Large intestine (tissue), 3 donors: ENCODE data around the gene ABCC12. TPM values are rescaled to one million over a fixed set of nuclear protein-coding genes. Genes with fewer than 3 reads are reported as not detected.
A peak's percentile ranks its signal among the peaks of the same experiment; 100 is the strongest.

Experiments used
- DNase-seq, 2 donors: peaks; one replicate each; pipeline versions ENCODE4 v3.0.0 to v3.0.0-alpha.2; 2013
- H3K27ac ChIP-seq: one replicate; pipeline ENCODE4 v1.5.1; 2013; ENCODE audit warnings: low read length
- H3K27me3 ChIP-seq: 2 replicates; pipeline ENCODE4 v1.6.1; 2013; ENCODE audit warnings: low read length; ENCODE audit not compliant: control insufficient read depth, insufficient read depth
- H3K36me3 ChIP-seq: 2 replicates; pipeline ENCODE4 v1.6.1; 2013; ENCODE audit warnings: low read length; ENCODE audit not compliant: control insufficient read depth, insufficient read depth
- H3K4me1 ChIP-seq: one replicate; pipeline ENCODE4 v1.6.1; 2013; ENCODE audit warnings: low read length; ENCODE audit not compliant: control insufficient read depth, insufficient read depth
- H3K4me3 ChIP-seq: one replicate; pipeline ENCODE4 v1.5.1; 2013; ENCODE audit warnings: low read length
- H3K9me3 ChIP-seq: one replicate; pipeline ENCODE4 v1.6.1; 2013; ENCODE audit warnings: mild to moderate bottlenecking, low read depth, low read length, moderate library complexity; ENCODE audit not compliant: control insufficient read depth
- WGBS: methylation state at CpG from one replicate; pipeline ENCODE4 v1.1.5; 2013; ENCODE audit warnings: low lambda C conversion rate; ENCODE audit not compliant: insufficient coverage; 5-methylcytosine and 5-hydroxymethylcytosine counted together
- polyA plus RNA-seq: library from polyadenylated mRNA; unstranded; fragments of 120-200 nt; gene quantifications from one replicate; pipeline ENCODE4 v1.2.1, GENCODE V29; 2013

Gene ABCC12
- polyA plus RNA-seq, 1 donor, result not detected

- Histone ChIP-seq H3K4me1 (no peaks in the 10 kb centered on the region), H3K36me3 (no peaks in the 10 kb centered on the region), H3K27ac (no peak overlapping the region), H3K27me3 (no peaks in the 10 kb centered on the region), H3K9me3 (no peaks in the 10 kb centered on the region), H3K4me3 (no peak overlapping the region)
- no CpG with 5 or more reads among the region's 2 CpGs for WGBS
- DNase-seq, result no peak
Measured at GRCh38 chr16:48118841-48119240, 37.0 kb downstream of the ABCC12 start.

GRCh38 chr16:48117217-48118105 is 38.3 kb downstream of the ABCC12 start:
- WGBS, result no CpG with 5 or more reads among the region's 22 CpGs
- H3K4me3 ChIP-seq, result no peak overlapping the region
- DNase-seq, result peak in 1 of 2 donors; percentile 18

GRCh38 chr16:48115299-48115698 is 40.5 kb downstream of the ABCC12 start:
- H3K27ac ChIP-seq, result no peak overlapping the region
- WGBS, result no CpG with 5 or more reads among the region's 14 CpGs
- no peaks in the 10 kb centered on the region for H3K36me3 ChIP-seq
- no peaks in the 10 kb centered on the region for H3K9me3 ChIP-seq
- H3K27me3 ChIP-seq, result no peaks in the 10 kb centered on the region
- DNase-seq, result no peak
- H3K4me1 ChIP-seq, result no peaks in the 10 kb centered on the region
- H3K4me3 ChIP-seq, result no peak overlapping the region

More at GRCh38 chr16:48117217-48118105, 38.3 kb downstream of the ABCC12 start:
- H3K27ac ChIP-seq, result no peak overlapping the region
- H3K4me1 ChIP-seq, result no peaks in the 10 kb centered on the region
- no peaks in the 10 kb centered on the region for H3K27me3 ChIP-seq
- H3K36me3 ChIP-seq, result no peaks in the 10 kb centered on the region
- no peaks in the 10 kb centered on the region for H3K9me3 ChIP-seq

- Histone ChIP-seq H3K4me1 (no peaks in the 10 kb centered on the region), H3K9me3 (no peaks in the 10 kb centered on the region), H3K27ac (no peak overlapping the region), H3K36me3 (no peaks in the 10 kb centered on the region), H3K27me3 (no peaks in the 10 kb centered on the region), H3K4me3 (no peak overlapping the region)
- DNase-seq, result no peak
- no CpG with 5 or more reads among the region's 7 CpGs for WGBS
Measured at GRCh38 chr16:48114410-48114809, 41.4 kb downstream of the ABCC12 start.

- Histone ChIP-seq H3K4me3 (no peak overlapping the region), H3K27me3 (no peaks in the 10 kb centered on the region), H3K4me1 (no peaks in the 10 kb centered on the region), H3K27ac (no peak overlapping the region), H3K36me3 (no peaks in the 10 kb centered on the region), H3K9me3 (no peaks in the 10 kb centered on the region)
- no CpG with 5 or more reads among the region's 7 CpGs for WGBS
- no peak for DNase-seq
Measured at GRCh38 chr16:48113471-48113870, 42.3 kb downstream of the ABCC12 start.

GRCh38 chr16:48113001-48113400 is 42.8 kb downstream of the ABCC12 start:
- H3K36me3 ChIP-seq, result no peaks in the 10 kb centered on the region
- H3K27ac ChIP-seq, result no peak overlapping the region
- no peaks in the 10 kb centered on the region for H3K9me3 ChIP-seq
- no peaks in the 10 kb centered on the region for H3K27me3 ChIP-seq
- H3K4me3 ChIP-seq, result no peak overlapping the region
- H3K4me1 ChIP-seq, result no peaks in the 10 kb centered on the region
- WGBS, result no CpG with 5 or more reads among the region's 6 CpGs
- no peak for DNase-seq

- no peaks in the 10 kb centered on the region for H3K36me3 ChIP-seq
- no peak overlapping the region for H3K4me3 ChIP-seq
- H3K9me3 ChIP-seq, result no peaks in the 10 kb centered on the region
- no peak overlapping the region for H3K27ac ChIP-seq
- H3K27me3 ChIP-seq, result no peaks in the 10 kb centered on the region
- no peak for DNase-seq
- WGBS, result no CpG with 5 or more reads among the region's 3 CpGs
- no peaks in the 10 kb centered on the region for H3K4me1 ChIP-seq
Measured at GRCh38 chr16:48112600-48112999, 43.2 kb downstream of the ABCC12 start.

GRCh38 chr16:48110982-48111381 is 44.8 kb downstream of the ABCC12 start:
- Histone ChIP-seq H3K27me3 (no peaks in the 10 kb centered on the region), H3K4me1 (no peaks in the 10 kb centered on the region), H3K27ac (no peak overlapping the region), H3K36me3 (no peaks in the 10 kb centered on the region), H3K9me3 (no peaks in the 10 kb centered on the region), H3K4me3 (no peak overlapping the region)
- 89% methylated on average over 3 of the region's 5 CpGs for WGBS
- DNase-seq, result no peak

- Histone ChIP-seq H3K4me3 (no peak overlapping the region), H3K9me3 (no peaks in the 10 kb centered on the region), H3K4me1 (no peaks in the 10 kb centered on the region), H3K27me3 (no peaks in the 10 kb centered on the region), H3K27ac (no peak overlapping the region), H3K36me3 (no peaks in the 10 kb centered on the region)
- no peak for DNase-seq
- 90% methylated on average over 4 of the region's 7 CpGs for WGBS
Measured at GRCh38 chr16:48110000-48110399, 45.8 kb downstream of the ABCC12 start.

GRCh38 chr16:48109475-48109874 is 46.3 kb downstream of the ABCC12 start:
- no peak for DNase-seq
- Histone ChIP-seq H3K4me3 (no peak overlapping the region), H3K4me1 (no peaks in the 10 kb centered on the region), H3K36me3 (no peaks in the 10 kb centered on the region), H3K27ac (no peak overlapping the region), H3K27me3 (no peaks in the 10 kb centered on the region), H3K9me3 (no peaks in the 10 kb centered on the region)
- no CpG with 5 or more reads among the region's 9 CpGs for WGBS

- H3K4me3 ChIP-seq, result no peak overlapping the region
- no peaks in the 10 kb centered on the region for H3K27me3 ChIP-seq
- WGBS, result no CpG with 5 or more reads among the region's 3 CpGs
- DNase-seq, result no peak
- no peaks in the 10 kb centered on the region for H3K36me3 ChIP-seq
- no peaks in the 10 kb centered on the region for H3K9me3 ChIP-seq
- no peak overlapping the region for H3K27ac ChIP-seq
- H3K4me1 ChIP-seq, result no peaks in the 10 kb centered on the region
Measured at GRCh38 chr16:48106446-48106845, 49.3 kb downstream of the ABCC12 start.
